HepG2 (cell line): ENCODE data around the gene BHLHA9. TPM values are rescaled to one million over a fixed set of nuclear protein-coding genes. Genes with fewer than 3 reads are reported as not detected.
"Not testable (repeated sequence)": the region's sequence is repeated elsewhere in the genome, so short reads cannot be mapped to it uniquely, and the experiment has no call there.

Experiments
- ATAC-seq: fragments of 200-7000 bp; cut with Tn5 transposase; 3 replicates; pipeline ENCODE4 v1.9.1; 2020; ENCODE audit warnings: mild to moderate bottlenecking, moderate library complexity
- BruUV-seq: library from RNA; stranded (reverse); fragments of 400-500 nt; replicated peaks from 2 replicates; lab custom pipeline; 2021; lab: Mats Ljungman, UMichigan
- CTCF ChIA-PET: fragments of 300-600 bp; formaldehyde crosslinking; extraction: SDS; loops from one replicate; lab custom pipeline; 2021; ENCODE audit warnings: low total read pairs, inconsistent platforms, low intra/inter-chr PET ratio; lab: Yijun Ruan, JAX
- POLR2A ChIA-PET: fragments of 350-600 bp; sonication (Branson Sonifier 250); formaldehyde crosslinking; loops from one replicate; lab custom pipeline; 2020; ENCODE audit warnings: antibody characterized with exemption, inconsistent platforms; lab: Yijun Ruan, JAX
- DNase-seq: peaks from one replicate; pipeline ENCODE4 v3.0.0-alpha.2; 2015; ENCODE audit warnings: low spot score
- FAIRE-seq: peaks from 3 replicates; lab custom pipeline; 2011; peaks lifted over from hg19 to GRCh38; lab: Jason Lieb, UNC
- H2AFZ ChIP-seq: one replicate; pipeline ENCODE4 v1.6.1; 2011; ENCODE audit warnings: low read length, inconsistent platforms
- H3K27ac ChIP-seq: fragments of 300-600 bp; 3 replicates; pipeline ENCODE4 v1.8.0; 2011; ENCODE audit warnings: mixed run types, mild to moderate bottlenecking, mixed read lengths, low read length, inconsistent platforms; ENCODE audit not compliant: insufficient read depth; ENCODE audit errors: extremely low read length
- H3K27me3 ChIP-seq, 2 experiments: fragments of 200-600 bp in 1 of 2; 2 replicates in 1 of 2; 3 replicates in 1 of 2; pipeline versions ENCODE4 v1.6.0 to v1.8.0; 2011; ENCODE audit warnings: low read length in 2 of 2, mild to moderate bottlenecking in 2 of 2, moderate library complexity in 2 of 2, inconsistent platforms in 1 of 2; ENCODE audit not compliant: insufficient read depth in 2 of 2, control insufficient read depth in 1 of 2
- H3K36me3 ChIP-seq, 2 experiments: fragments of 200-600 bp in 1 of 2; replicated peaks in 1 of 2; 2 replicates in 1 of 2; 3 replicates in 1 of 2; pipeline versions ENCODE4 v1.5.1 to v1.8.0; 2011; ENCODE audit warnings: low read length in 2 of 2, inconsistent platforms in 1 of 2; ENCODE audit not compliant: insufficient read depth in 2 of 2, control insufficient read depth in 1 of 2
- H3K4me1 ChIP-seq: 2 replicates; pipeline ENCODE4 v1.5.1; 2012; ENCODE audit warnings: low read length, inconsistent platforms; ENCODE audit not compliant: insufficient read depth
- H3K4me2 ChIP-seq: 2 replicates; pipeline ENCODE4 v1.6.0; 2011; ENCODE audit warnings: low read depth, low read length, inconsistent platforms
- H3K4me3 ChIP-seq, 3 experiments: fragments of 200-600 bp in 1 of 3; sonication (generic), shearing (Covaris generic) in 1 of 3; replicated peaks in 1 of 3; 2 replicates each; pipeline ENCODE4 v1.5.1; 2011 to 2016; ENCODE audit warnings: low read length in 3 of 3, inconsistent platforms in 2 of 3, low read depth in 2 of 3, mild to moderate bottlenecking in 2 of 3, control low read depth in 1 of 3, mixed read lengths in 1 of 3; ENCODE audit not compliant: insufficient read depth in 1 of 3
- H3K79me2 ChIP-seq: one replicate; pipeline ENCODE4 v1.6.1; 2011; ENCODE audit warnings: low read length, inconsistent platforms; ENCODE audit not compliant: insufficient read depth
- H3K9ac ChIP-seq: 2 replicates; pipeline ENCODE4 v1.6.0; 2011; ENCODE audit warnings: mild to moderate bottlenecking, low read depth, low read length, inconsistent platforms; ENCODE audit not compliant: insufficient read depth
- H3K9me3 ChIP-seq: 2 replicates; pipeline ENCODE4 v1.5.1; 2012; ENCODE audit warnings: mild to moderate bottlenecking, low read length
- H4K20me1 ChIP-seq: 2 replicates; pipeline ENCODE4 v1.6.0; 2011; ENCODE audit warnings: inconsistent platforms, mild to moderate bottlenecking, low read length, moderate library complexity; ENCODE audit not compliant: insufficient read depth
- WGBS: methylation state at CpG from one replicate; pipeline ENCODE4 v1.1.6; 2017; ENCODE audit warnings: low lambda C conversion rate; 5-methylcytosine and 5-hydroxymethylcytosine counted together
- in situ Hi-C: cut with HindIII; loops from 2 replicates; pipeline ENCODE4 v1.10.0; 2017; ENCODE audit warnings: low pct_unique_long_range_greater_than_20kb; ENCODE audit not compliant: extremely low pct_ligation_motif_present
- intact Hi-C: fragments of 100-400 bp; cut with micrococcal nuclease; formaldehyde crosslinking; loops from one replicate; pipeline ENCODE4 v1.10.0; 2022; ENCODE audit not compliant: unreplicated experiment
- polyA plus RNA-seq, 8 experiments: library from polyadenylated mRNA; depleted of rRNA in 3 of 8; stranded (reverse) in 7 of 8; unstranded in 1 of 8; fragments of >200 nt; fragmentation: Illumina TruSeq in 4 of 8; extraction: Trizol in 4 of 8; gene quantifications; 2 replicates each; pipeline versions ENCODE4 v1.2.1 to v1.2.3, GENCODE V29; 2011 to 2016; ENCODE audit warnings: low read depth in 4 of 8, missing spikeins in 1 of 8, mixed read lengths in 1 of 8; ENCODE audit not compliant: insufficient read depth in 1 of 8
- total RNA-seq, 5 experiments: library from RNA; depleted of rRNA; stranded (reverse); fragments of >200 nt; fragmentation: Illumina TruSeq; extraction: Trizol; gene quantifications; 2 replicates each; pipeline ENCODE4 v1.2.3, GENCODE V29; 2016; ENCODE audit warnings: low read depth in 1 of 5
- TF ChIP-seq, protein P1 (sequence below): sonication (generic); formaldehyde crosslinking; IDR thresholded peaks from one replicate; pipeline ENCODE4 v1.5.1; 2020; ENCODE audit warnings: mild to moderate bottlenecking, missing genetic modification reagents; ENCODE audit errors: not compliant biosample characterization

BHLHA9 gene
- total and polyA plus RNA-seq, 2 of the 13 experiments (the other 11 are each of a cell fraction or from before 2014, with no cell fraction given), result not detected

DNA sequence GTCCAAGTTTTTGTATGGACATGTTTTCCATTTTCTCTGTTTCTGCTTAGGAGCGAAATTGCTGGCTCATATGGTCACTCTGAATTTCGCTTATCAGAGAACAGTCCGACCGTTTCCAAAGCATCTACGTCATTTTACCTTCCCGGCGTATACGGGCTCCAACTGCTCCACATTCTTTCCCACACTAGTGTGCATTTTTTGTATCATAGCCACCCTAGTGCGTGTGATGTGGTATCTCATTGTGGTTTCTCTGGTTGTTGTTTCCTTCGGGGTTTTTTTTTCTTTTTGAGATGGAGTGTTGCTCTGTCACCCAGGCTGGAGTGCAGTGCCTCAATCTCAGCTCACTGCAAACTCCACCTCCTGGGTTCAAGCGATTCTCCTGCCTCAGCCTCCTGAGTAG lies 31.0 kb upstream of the BHLHA9 start (continued):
- TF ChIP-seq, protein P1, sequence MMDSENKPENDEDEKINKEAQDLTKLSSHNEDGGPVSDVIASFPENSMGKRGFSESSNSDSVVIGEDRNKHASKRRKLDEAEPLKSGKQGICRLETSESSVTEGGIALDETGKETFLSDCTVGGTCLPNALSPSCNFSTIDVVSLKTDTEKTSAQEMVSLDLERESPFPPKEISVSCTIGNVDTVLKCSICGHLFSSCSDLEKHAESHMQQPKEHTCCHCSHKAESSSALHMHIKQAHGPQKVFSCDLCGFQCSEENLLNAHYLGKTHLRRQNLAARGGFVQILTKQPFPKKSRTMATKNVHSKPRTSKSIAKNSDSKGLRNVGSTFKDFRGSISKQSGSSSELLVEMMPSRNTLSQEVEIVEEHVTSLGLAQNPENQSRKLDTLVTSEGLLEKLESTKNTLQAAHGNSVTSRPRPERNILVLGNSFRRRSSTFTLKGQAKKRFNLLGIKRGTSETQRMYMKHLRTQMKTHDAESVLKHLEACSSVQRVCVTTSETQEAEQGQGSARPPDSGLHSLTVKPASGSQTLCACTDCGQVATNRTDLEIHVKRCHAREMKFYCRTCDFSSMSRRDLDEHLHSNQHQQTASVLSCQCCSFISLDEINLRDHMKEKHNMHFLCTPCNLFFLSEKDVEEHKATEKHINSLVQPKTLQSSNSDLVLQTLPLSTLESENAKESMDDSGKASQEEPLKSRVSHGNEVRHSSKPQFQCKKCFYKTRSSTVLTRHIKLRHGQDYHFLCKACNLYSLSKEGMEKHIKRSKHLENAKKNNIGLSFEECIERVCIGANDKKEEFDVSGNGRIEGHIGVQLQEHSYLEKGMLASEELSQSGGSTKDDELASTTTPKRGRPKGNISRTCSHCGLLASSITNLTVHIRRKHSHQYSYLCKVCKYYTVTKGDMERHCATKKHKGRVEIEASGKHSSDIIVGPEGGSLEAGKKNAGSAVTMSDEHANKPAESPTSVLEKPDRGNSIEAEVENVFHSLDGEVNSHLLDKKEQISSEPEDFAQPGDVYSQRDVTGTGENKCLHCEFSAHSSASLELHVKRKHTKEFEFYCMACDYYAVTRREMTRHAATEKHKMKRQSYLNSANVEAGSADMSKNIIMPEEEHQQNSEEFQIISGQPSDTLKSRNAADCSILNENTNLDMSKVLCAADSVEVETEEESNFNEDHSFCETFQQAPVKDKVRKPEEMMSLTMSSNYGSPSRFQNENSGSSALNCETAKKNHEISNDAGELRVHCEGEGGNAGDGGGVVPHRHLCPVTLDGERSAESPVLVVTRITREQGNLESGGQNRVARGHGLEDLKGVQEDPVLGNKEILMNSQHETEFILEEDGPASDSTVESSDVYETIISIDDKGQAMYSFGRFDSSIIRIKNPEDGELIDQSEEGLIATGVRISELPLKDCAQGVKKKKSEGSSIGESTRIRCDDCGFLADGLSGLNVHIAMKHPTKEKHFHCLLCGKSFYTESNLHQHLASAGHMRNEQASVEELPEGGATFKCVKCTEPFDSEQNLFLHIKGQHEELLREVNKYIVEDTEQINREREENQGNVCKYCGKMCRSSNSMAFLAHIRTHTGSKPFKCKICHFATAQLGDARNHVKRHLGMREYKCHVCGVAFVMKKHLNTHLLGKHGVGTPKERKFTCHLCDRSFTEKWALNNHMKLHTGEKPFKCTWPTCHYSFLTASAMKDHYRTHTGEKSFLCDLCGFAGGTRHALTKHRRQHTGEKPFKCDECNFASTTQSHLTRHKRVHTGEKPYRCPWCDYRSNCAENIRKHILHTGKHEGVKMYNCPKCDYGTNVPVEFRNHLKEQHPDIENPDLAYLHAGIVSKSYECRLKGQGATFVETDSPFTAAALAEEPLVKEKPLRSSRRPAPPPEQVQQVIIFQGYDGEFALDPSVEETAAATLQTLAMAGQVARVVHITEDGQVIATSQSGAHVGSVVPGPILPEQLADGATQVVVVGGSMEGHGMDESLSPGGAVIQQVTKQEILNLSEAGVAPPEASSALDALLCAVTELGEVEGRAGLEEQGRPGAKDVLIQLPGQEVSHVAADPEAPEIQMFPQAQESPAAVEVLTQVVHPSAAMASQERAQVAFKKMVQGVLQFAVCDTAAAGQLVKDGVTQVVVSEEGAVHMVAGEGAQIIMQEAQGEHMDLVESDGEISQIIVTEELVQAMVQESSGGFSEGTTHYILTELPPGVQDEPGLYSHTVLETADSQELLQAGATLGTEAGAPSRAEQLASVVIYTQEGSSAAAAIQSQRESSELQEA (CRISPR knock-in tag), result no peak
- TF ChIP-seq, all 625 proteins: peak for 0

DNA sequence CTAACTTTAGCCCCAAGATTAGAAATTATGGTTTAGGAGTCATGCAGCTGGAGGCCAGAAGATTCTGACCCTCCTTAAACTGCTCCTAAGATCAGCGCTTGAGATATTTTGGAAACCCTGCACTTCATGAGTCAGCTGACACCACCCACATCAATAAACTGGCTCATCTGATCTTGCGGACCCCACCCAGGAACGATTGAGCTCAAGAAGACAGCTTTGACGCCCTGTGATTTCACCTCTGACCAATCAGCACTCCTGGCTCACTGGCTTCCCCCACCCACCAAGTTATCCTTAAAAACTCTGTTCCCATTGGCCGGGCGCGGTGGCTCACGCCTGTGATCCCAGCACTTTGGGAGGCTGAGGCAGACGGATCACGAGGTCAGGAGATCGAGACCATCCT lies 29.8 kb upstream of the BHLHA9 start:
- H3K4me2 ChIP-seq, in situ Hi-C loops, FAIRE-seq, H2AFZ ChIP-seq, DNase-seq, ATAC-seq, H4K20me1 ChIP-seq, H3K9ac ChIP-seq, H3K4me1 ChIP-seq, intact Hi-C loops, H3K36me3 ChIP-seq, H3K27me3 ChIP-seq, H3K27ac ChIP-seq, BruUV-seq, H3K79me2 ChIP-seq, CTCF ChIA-PET, H3K9me3 ChIP-seq, H3K4me3 ChIP-seq, POLR2A ChIA-PET: not testable (repeated sequence)
- WGBS, result 26% methylated on average over 11 of the region's 11 CpGs
